DND-41 (cell line): Measurements from ENCODE around the gene KIF1A.

Experiments used
- CTCF ChIP-seq: IDR thresholded peaks from 2 replicates; pipeline ENCODE4 v1.5.1; 2012; ENCODE audit warnings: borderline replicate concordance, low read length, moderate library complexity, mild to moderate bottlenecking; ENCODE audit not compliant: poor library complexity, severe bottlenecking; ENCODE audit errors: extremely low read depth
- EZH2 ChIP-seq: IDR thresholded peaks from 3 replicates; pipeline ENCODE4 v1.6.1; 2012; ENCODE audit warnings: borderline replicate concordance, low read depth, mild to moderate bottlenecking, moderate library complexity, low read length, inconsistent platforms; ENCODE audit not compliant: severe bottlenecking

- TF ChIP-seq CTCF (peak; percentile 16), EZH2 (no peak)
These were observed 36.3 kb upstream of the KIF1A start for GRCh38 chr2:240856151-240856980.
